GM18861 (cell line): ENCODE measurements around the gene NUDT10.
"Not testable (repeated sequence)": the region's sequence is repeated elsewhere in the genome, so short reads cannot be mapped to it uniquely, and the experiment has no call there.

Experiments used
- ATAC-seq: cut with Tn5 transposase; IDR thresholded peaks from one replicate; pipeline ENCODE4 v1.9.1; 2021; ENCODE audit not compliant: unreplicated experiment

Gene NUDT10

DNA sequence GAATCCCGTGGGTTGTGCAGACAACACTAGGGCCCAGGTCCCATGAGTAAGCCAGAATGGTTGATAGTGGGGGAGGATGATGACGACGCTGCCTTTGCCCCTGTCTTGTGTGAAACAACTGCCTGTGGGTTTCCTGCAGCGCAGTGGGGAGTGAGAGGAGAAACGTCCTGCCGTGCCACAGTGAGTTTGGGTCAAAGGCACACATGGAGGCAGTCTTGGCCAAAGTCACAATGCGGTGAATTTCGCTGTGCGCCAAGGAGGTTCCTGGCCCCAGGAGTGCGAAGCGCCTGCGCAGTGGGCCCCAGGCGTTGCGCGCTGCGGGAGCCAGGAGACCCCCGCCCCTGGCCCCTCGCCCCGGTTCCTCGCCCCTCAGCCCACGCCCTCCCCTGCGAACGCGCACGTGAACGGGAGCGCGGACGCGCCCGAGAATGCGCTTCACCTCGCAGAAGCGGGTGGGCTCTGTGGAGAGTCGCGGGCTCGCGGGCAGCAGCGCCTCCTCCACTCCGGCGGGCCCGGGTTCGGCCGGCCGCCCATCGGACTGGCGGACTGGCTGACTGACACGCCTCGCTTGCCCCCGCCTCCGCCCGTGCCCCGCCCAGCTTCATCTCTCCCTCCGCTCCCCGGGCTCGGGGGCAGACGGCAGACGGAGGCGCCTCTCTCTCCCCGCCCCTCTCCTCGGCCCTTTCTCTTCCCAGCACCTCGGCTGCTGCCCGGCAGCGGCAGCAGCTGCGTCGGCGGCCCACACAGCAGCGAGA, at the start of gene NUDT10:
Gene NUDT10 (plus strand): TSS at position 635 of the 755 bp plus-strand sequence. CDS start 144 bp downstream, outside the sequence.
- no peak for ATAC-seq

DNA sequence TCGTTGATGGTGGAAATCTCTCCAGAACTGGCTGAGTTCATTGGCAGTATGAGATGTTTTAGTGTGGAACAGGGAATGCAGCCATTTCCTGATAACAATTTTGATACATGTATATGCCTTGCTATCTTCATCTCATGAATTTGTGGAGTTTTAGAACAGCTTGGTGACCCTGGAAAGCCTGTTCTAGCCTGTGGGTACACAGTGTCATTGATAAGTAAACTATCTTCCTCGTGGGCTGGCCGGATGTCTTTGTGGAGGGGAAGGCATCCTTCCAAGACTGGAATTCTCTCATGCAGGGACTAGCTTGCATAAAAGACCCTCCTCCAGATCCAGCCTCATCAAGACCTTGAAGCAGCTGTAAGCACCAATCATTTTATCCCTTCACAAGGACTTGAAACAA, 40.2 kb upstream of the NUDT10 start:
- no peak for ATAC-seq

DNA sequence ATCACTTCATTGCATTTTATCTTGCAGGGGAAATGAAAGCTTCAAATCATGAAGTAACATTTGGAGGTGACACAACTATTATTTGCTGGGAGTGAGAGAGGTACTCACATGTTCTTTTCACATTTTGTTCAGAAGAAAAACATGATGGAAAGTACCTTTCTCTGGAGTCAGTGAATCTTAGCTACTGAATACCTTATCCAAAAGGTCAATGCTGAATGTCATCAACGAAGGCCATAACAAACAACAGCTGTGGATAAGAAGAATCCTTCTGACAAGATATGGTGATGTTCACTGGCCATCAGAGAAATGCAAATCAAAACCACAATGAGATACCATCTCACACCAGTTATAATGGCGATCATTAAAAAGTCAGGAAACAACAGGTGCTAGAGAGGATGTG, 36.5 kb upstream of the NUDT10 start:
- no peak for ATAC-seq

DNA sequence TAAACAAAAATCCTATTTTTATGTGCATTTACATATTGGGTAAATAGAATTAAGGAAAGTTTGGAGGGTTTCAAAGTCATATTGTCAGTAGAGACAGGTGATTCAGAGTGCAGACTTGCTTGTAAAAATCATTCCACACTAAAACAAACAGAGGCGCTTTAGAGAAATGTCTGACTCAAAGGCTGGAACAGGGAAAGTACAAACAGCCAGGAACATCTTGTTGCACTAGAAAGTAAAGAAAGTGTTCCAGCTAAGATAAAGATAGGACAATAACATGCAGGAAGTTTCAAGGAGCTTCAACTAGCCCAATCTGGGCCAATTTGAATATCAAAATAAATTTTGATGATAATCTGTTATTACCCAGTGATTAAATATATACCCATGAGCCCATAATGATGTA, 16.4 kb upstream of the NUDT10 start:
- ATAC-seq = no peak

DNA sequence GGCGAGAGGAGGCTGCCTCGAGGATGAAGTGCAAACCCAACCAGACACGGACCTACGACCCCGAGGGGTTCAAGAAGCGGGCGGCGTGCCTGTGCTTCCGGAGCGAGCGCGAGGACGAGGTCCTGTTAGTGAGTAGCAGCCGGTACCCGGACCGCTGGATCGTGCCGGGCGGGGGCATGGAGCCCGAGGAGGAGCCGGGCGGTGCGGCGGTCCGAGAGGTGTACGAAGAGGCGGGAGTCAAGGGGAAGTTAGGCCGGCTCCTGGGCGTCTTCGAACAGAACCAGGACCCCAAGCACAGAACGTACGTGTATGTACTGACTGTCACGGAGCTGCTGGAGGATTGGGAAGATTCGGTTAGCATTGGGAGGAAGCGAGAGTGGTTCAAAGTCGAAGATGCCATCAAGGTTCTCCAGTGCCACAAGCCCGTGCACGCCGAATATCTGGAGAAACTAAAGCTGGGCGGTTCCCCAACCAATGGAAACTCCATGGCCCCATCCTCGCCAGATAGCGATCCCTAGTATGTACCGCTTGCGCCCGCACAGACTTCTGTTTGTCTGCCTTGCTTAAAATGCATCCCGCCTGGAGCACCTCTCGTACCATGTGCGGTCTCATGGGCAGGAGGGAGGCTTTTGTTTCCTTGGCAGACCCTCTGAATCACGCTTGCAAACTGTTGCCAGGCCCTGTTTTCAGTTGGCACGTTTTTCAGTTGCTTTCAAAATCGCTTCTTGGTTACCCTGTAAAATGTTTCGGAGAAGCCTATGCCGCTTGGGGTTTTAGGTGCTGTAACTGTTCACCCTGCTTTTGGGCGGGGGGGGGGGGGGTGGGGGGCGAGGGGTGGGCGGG, 542 bp downstream of the NUDT10 start:
- not testable (repeated sequence) for ATAC-seq

DNA sequence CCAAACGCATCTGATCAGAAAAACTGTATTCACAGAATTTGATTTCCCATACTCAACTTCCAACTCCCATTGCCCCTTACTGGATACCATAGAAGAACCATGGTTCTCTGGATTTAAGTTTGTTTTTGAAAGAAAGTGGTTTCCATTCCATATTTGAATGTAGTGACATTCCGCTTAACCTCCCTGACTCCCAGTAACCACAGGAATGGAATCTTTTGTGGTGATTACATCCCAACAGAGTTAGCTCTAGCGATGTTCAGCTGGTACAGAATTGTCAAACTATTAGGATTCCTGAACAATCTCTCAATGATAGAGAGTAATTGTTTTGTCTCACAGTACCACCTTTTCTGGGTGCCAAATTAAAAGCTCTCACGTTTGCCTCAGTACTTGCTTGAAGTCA, 1.7 kb downstream of the NUDT10 start:
- no peak for ATAC-seq

GRCh38 chrX:51336584-51336983, 4.0 kb downstream of the NUDT10 start:
- ATAC-seq = peak; percentile 83

- no peak for ATAC-seq
Measured at GRCh38 chrX:51361251-51361650, 28.6 kb downstream of the NUDT10 start.

GRCh38 chrX:51376672-51377071, 44.0 kb downstream of the NUDT10 start:
- no peak for ATAC-seq
